Stimulated activated CD4-positive, alpha-beta T cell treated with anti-CD3 and anti-CD28 coated beads, Interleukin-1b, Interleukin-23, amount 100 ng/mL, for 1 hour (primary cell): ENCODE results near the gene FBXO11.
"Not testable (repeated sequence)": the region's sequence is repeated elsewhere in the genome, so short reads cannot be mapped to it uniquely, and the experiment has no call there.

Experiments
- DNase-seq, 2 donors: peaks; one replicate each; pipeline ENCODE4 v3.0.0-alpha.2; 2020; ENCODE audit warnings: low read depth in 2 of 2

Gene FBXO11

GRCh38 chr2:47897883-47898731 lies 8.2 kb downstream of the FBXO11 start:
- no peak for DNase-seq

GRCh38 chr2:47897191-47897882 lies 9.0 kb downstream of the FBXO11 start:
- DNase-seq: not testable (repeated sequence)

DNA sequence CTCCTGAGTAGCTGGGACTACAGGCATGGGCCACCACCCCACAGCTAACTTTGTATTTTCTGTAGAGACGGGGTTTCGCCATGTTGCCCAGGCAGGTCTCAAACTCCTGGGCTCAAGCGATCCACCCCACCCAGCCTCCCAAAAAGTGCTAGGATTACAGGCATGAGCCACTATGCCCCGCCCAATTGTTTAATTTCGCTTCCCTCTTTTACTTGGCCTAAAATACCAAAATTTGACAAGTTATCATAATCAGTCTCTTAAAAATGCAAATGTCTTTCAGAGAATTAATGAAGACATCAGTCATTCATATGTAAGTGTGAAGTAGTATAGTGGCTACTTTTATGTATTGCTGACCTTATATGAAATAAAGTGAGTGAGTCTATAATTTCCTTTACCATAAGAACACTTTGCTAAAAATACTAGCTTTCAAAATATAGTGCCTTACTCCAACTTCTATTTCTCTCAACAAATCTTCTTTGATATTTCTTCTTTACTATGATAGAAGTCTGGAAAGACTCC lies 9.8 kb downstream of the FBXO11 start:
- DNase-seq: no peak

- DNase-seq: no peak
Observed at GRCh38 chr2:47893771-47894170, 12.5 kb downstream of the FBXO11 start.

DNA sequence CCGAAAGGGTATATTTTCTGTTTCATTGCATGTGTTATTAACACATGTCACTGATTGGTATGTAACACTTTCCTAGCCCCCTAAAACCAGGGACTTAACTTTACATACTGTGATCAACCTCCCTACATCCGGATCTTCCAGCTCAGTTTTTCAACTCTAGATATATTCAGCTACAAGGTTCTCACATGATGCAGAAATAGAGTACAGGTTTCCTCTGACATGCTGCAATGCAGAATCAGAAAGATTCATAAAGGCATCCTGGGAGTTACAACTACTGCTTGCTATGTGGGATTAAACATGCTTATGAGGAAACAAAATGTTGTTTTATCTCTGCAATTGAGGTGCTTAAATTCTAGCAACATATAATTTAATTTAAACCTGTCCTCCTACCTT lies 14.0 kb downstream of the FBXO11 start:
- DNase-seq: no peak

- no peak for DNase-seq
Observed at GRCh38 chr2:47891369-47892337, 14.6 kb downstream of the FBXO11 start.

DNA sequence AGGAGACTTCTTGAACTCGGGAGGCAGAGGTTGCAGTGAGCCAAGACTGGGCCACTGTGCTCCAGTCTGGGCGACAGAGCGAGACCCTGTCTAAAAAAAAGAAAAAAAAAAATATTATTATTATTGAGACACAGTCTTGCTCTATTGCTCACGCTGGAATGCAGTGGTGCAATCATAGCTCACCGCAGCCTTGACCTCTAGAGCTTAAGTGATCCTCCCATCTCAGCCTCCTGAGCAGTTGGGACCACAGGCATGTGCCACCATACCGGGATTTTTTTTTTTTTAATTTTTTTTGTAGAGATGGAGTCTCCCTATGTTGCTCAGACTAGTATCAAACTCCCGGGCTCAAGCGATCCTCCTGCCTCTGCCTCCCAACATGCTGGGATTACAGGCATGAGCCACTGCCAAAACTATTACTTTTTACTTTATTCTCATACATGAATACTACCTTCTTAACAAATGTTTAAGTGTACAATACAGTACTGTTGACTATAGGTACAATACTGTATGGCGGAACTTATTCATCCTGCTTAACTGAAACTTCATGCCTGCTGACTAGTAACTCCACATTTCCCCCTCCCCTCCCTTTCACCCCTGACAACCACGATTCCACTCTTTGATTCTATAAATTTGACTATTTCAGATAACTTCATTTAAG lies 15.5 kb downstream of the FBXO11 start:
- no peak for DNase-seq

DNA sequence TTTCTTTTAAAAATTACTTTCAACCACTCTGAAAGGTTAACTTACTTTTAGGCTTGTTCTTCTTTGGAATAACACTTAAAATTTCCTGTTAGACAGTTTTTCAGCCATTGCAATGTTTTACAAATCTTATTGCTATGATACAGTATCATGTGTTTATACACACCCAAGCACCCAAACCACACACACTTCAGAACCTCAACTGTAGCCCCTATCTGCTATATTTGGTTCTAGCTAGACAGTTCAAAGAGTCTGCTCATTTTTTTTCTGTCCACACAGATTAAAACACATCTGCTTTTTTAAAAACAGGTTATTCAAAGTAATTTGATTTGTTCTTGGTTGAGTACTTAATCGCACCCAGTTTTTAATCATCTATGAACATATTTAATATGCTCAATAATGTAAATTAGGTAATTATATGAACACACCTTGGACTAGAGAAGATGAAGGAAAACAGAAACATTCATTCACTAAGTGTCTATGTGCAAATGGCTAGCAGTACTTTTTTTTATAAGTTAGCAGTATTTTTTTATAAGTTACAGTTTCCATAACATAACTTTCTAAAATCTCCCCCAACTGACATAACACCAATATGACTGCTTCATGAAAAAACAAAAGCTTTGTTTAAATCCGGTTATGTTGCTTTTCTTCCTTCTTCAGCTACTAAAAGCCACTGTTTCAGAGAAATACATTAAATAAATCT lies 17.6 kb downstream of the FBXO11 start:
- DNase-seq: no peak

- no peak for DNase-seq
Observed at GRCh38 chr2:47876912-47877311, 29.4 kb downstream of the FBXO11 start.

- no peak for DNase-seq
Observed at GRCh38 chr2:47872941-47873340, 33.4 kb downstream of the FBXO11 start.

DNA sequence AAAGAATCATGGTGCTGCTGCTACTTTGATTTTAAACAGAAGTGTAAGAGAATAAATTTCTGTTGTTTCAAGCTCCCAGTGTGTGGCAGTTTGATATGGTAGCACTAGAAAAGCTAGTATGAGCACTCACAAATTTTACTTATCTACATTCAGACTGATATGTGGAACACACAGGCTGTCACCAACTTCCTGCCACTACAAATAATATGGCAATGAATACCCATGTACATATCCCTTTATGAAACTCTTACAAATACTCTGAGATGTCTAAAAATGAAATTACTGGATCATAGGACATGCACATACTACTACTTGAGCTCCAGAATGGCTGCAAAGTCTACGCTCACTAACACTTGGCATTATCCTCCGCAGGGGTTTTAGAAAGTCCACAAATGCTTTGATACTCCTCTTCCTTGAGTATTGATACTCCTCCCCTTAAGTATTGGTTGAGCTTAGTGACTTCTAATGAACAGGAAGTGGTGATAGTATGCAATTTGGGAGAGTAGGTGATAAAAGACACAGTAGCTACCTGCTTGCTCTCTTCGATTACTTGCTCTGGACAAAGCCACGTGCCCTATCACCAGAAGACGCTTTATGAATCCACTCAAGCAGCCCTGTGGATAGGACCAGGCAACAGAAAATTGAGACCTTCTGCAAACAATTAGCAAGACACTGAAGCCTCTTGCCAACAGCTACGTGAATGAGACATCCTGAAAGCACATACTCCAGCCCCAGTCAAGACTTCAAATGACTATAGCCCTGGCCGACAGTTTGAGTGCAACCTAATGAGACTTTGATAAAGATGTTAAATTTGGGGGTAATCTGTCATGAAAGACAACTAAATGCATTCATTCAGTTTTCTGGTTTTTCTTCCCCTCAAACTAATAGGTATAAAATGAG lies 35.4 kb downstream of the FBXO11 start:
- DNase-seq: no peak

DNA sequence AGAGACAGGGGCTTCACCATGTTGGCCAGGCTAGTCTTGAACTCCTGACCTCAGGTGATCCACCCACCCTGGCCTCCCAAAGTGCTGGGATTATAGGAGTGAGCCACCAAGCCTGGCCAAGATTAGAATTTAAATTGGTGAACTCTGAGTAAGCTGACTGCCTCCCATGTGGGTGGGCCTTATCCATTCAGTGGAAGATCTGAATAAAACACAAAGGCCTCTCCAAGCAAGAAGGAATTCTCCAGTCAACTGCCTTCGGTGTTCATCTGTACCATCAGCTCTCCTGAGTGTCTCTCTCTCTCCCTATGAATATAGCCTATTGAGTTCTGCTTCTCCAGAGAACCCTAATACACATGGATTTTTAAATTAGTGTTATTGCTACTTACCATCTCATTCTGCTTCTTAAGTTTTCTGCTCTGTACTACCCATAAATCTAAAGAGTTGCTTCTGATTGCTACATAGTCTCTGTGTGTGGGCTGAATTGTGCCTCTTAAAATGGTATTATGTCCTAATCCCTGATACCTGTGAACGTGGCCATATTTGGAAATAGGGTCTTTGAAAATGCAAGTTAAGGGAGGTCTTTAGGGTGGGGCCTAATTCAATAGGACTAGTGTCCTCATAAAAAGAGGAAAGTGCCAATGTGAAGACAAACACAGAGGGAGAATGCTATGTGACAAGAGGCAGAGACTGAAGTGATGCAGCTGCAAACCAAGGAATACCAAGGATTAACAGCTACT lies 36.3 kb downstream of the FBXO11 start:
- DNase-seq: no peak

DNA sequence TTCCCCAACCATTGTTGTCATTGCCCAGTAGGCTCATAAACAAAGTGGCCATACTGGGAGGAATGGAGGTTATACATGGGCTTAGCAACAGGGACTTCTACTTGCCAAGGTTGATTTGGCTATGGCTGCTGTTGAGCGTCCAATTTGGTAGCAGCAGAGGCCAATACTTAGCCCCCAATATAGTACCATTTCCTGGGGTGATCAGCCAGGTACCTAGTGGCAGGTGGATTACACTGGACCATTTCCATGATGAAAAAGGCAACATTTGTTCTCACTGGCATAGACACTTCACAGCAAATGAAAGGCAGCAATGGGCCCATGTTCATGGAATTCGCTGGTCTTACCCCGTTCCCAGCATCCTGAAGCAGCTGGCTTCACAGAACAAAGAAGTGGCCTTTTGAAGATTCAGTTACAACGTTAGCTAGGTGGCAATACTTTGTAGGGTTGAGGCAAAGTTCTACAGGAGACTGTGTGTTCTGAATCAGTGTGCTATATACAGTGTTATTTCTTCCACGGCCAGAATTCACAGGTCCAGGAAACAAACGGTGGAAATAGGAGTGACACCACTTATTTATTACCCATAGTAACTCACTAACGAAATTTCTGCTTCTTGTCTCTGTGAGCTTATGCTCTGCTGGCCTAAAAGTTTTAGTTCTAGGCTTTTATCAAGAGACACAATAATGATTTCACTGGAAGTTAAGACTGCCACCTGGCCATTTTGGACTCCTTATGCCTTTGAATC lies 37.5 kb downstream of the FBXO11 start:
- DNase-seq: no peak

DNA sequence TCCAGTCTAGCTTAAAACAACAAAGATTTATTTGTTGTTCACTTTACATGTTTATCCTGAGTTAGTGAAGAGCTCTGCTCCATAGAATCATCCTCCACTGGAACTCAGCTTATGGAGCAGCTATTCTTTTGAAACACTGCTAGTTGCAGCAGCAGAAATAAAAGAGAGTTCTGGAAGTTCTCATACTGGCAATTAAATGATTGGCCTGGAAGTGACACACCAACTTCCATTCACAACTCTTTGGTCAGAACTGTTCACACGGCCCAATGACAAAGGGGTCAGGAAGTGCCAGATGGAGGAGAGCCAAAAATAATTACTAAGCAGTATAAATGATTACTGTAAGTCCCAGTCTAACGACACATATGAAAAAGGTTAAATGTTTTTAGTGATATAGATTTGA lies 39.1 kb downstream of the FBXO11 start:
- no peak for DNase-seq

- no peak for DNase-seq
Observed at GRCh38 chr2:47864566-47864965, 41.7 kb downstream of the FBXO11 start.

GRCh38 chr2:47862949-47863348 lies 43.3 kb downstream of the FBXO11 start:
- DNase-seq: no peak

- DNase-seq: not testable (repeated sequence)
Observed at GRCh38 chr2:47853067-47853777, 53.1 kb downstream of the FBXO11 start.

DNA sequence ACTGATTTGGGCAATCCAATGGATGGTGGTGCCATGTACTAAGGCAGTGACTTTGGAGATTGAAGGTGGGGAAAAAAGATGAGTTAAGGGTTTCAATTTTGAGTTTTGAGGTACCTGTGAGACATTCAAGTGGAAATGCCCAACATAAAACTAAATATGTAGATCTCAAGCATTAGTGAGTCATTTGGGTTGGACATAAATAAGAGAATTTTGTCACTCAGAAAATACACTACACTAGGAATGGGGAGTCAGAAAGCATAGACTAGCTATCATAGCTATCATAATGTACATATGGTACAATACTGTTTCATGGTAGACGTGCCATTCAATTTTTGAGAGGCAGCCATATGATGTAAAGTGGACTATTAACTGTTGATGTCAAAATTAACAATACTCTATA lies 56.1 kb downstream of the FBXO11 start:
- no peak for DNase-seq
